GM19240 (cell line): ENCODE data around the gene PTH1R.

ENCODE experiments used
- DNase-seq: peaks from one replicate; pipeline ENCODE4 v3.0.0; 2011; ENCODE audit warnings: low spot score; ENCODE audit not compliant: insufficient read length

PTH1R gene

DNA sequence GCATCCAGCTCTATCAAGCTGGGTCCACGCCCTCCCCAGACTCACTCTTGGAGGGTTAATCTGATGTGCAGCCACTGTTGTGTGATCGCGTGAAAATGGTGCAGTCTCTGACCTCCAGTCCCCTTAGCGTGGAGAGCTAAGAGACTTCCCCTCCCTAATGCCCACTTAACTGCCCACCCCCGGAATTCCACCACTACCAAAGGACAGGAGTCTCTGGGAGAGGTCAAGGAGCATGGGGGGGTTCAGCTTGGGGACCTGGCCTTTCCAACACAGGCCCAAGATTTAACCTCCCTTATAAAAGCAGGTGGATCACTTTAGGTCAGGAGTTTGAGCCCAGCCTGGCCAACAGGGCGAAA lies 50.2 kb downstream of the PTH1R start:
- no peak for DNase-seq

DNA sequence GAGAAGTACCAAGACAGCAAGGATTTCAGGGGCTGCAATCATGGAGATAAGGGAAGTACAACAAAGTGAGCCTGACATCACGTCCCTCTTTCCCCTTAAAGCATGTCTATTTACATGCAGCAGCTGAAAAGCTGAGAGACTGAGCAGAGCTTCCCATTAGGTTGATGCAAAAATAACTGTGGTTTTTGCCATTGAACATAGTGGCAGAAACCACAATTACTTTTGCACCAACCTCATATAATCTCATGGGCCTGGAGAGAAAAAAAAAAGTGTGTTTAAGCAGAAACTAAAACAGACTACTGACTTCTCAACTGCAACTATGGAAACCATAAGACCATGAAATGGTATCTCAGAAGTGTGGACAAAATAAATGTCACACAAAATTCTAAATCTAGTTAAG lies 50.8 kb downstream of the PTH1R start:
- no peak for DNase-seq

DNA sequence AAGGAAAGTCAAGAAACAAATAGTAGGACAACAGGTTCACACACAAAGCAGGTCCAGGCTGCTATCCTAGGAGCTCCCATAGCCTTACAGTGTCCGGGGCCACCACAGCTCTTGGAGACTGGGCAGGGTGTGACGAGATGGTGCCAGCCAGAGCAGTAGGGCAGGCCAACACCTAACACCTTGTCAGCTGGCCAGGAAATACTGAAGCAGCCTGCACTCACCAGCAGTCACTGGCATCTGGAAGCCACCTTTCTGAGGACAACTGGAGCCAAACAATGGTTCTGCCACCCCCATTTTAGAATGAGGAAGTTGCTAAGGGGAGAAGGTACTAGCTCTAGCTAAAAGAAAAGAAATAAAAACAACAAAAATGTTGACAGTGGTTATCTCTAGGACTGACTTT lies 51.8 kb downstream of the PTH1R start:
- DNase-seq = no peak

DNA sequence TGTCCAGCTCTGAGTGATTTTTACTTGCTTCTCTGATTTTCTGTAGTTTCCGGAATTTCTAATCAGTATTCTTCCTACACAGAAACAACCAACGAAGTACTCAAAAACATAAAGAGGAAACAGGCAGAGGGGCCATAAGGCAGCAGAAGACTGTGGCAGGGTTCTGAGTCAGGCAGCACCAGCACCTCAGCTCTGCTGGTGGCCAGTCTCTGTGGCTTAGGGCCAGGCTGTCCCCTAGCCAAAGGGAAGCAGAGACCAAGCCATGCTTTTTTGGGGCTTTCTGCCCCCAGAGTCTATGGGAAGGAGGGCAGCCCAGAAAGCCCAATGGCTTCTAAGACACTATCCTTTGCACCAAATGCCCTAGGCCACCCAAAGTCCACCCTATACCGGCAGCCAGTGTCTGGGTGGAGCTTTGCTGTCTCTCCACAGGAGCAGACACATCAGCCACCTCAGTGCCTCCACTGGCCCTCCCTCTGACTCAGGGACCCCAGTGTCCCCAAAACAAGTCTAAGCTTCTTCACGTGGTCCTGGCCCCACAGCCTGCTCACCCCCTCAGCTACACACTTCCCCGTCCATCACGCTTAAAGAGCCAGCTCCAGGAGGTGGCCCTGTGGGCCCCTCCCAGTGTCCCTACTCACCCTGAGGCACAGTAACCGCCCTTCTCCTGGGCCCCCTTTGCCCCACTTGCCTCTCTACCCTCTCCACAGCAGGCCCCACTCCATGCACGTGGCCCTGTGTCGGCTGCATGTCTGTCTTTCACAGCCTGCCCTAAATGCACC lies 52.8 kb downstream of the PTH1R start:
- no peak for DNase-seq

DNA sequence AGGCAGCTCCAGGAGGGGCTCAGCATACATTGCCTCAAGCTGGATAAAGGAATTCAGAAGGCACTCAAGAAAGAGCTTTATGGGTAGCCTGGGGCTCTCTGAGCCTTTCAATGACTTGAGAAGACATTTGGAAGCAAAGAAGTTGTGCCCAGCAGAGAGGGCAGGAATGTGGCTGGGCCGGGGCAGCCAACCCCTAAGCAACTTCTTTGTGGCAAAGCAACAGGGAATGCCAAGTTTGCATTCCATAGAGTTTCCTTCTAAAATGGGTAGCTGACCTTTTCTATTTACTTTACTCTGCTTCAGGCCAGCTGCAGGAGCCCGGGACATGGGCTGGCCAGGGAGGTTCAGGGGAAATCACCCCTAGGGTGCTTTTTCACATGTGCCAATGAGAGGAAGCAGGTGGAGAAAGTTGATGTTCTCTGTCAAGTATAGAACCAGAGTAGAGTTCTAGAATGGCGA lies 53.5 kb downstream of the PTH1R start:
- DNase-seq = no peak

DNA sequence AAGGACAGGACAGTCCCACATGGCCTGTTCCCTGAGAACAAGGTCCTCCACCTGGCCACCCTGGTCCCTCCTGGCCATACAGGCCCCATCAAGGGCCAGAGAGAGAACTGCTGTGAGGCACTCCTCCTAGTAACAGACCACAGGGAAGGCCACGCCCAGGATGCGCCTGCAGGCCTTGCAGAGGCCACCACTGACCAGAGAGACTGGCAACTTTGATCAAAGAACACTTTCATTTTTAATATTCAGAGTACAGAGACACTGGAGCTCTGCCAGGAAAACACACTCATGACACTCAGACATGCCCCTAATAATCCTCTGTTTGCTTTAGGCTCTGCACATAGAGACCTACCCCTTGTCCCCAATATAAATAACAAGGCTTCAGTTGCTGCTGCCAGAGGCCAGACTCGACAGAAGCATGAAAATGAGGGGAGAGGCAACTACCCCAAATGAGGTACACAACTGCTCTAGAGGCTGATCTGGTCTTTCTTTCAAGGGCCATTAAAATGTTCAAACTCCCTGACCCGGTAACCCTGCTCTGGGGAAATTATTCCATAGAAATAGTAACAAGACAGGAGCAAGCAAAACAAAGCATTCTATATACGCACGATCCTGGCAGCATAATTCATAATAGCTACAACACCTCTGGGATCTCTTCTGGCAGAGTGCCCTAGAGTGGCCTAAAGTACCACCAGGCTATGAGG lies 54.3 kb downstream of the PTH1R start:
- DNase-seq = no peak

DNA sequence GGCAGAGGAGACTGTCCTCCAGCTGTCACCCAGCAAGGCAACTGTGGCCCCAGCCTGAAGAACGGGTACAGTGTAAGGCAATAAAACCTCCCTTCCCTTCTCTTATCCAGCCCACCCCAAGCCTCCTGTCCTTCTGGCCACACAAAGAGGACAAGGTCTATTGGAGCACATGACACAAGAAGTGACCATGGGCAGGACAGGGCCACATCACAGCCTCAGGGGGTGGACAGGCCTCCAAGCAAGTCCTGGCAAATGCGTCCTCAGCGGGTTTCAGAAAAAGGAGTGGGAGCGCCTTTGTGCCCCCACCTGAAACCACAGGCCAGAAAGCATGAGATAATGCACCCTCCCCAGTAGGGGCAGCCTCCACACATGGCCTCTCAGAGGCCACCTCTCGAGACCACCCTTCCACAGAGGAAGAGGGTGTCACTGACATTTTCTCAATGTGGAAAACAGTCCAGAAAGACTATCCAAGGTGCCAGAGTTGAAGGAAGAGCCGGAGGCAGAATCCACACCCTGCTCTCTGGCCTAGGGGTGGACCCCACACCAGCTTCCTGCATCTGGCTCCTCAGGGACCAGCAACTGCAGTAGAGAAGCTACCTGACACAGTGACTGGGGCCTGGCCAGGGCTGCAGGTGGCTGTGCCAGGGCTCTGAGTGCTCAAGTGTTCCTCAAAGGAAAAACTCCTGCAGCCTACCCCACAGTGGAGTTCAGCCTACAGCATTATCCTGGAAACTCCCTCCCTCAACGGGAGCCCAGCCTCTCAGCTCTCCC lies 55.1 kb downstream of the PTH1R start:
- DNase-seq = no peak

DNA sequence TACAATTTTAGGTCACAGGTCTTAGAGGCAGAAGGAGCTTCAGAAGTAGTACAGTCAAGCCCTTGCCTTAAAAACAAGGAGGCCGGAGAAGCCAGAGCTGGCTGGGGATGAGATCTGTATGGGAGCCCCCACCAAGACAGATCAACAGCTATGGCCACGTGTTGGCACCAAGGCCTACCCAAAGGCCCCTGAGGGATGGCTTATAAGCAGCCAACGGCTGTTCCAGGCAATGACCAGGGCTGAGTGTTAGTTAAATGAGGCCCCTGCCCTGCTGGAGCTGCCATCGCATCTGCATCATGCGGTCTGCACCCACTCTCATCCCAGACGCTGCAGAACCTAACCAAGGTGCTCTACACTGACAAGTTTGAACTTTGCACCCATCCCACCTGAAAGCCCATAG lies 55.7 kb downstream of the PTH1R start:
- no peak for DNase-seq

DNA sequence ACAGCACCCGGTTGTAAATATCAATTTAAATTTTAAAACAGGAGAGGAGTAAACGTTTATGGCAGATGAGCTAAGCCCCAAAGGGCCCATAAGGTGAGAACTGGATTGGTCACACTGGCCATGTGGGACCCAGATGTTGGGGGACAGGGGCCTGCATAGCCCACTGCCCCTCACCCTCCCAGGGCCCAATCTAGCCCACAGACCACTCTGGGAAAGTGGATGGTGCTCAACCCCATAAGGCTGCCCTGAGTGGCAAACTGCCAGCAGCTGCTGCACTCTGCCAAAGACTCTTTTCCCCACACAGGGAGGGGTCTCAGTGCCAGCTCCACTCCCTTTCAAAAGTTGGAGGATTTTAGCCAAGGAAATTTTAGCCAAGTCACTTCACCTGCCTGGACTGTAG lies 56.6 kb downstream of the PTH1R start:
- DNase-seq = no peak

DNA sequence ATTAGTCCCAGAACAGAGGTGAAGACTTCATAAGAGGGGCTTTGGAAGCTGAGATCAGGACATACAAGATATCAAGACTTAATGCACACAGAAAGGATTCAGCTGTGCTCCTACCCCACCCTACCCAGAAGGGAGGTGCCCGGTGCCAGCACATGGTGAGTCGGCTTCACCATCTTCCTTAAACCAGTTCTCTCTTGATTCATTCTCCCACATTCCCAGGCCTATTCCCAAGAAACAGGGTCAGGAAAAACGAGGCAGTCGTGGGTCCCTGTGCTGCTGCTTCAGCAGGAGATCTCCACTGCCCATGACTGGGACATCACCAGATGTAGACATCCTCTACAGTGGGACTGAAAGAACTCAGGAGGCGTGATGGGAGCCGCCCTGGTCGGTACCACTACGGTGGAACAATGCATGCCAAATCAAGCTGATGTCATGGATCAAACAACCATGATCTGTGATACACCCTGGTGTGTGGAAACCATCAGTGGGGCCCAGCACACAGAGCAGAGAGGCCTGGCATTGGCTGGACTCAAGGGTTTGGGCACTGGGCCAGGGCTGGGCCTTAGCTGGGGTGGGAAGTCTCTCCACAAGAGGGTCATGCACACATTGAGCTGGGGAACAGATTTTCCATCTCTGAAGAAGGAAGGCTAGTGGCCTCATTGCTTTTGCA lies 57.1 kb downstream of the PTH1R start:
- DNase-seq = no peak

DNA sequence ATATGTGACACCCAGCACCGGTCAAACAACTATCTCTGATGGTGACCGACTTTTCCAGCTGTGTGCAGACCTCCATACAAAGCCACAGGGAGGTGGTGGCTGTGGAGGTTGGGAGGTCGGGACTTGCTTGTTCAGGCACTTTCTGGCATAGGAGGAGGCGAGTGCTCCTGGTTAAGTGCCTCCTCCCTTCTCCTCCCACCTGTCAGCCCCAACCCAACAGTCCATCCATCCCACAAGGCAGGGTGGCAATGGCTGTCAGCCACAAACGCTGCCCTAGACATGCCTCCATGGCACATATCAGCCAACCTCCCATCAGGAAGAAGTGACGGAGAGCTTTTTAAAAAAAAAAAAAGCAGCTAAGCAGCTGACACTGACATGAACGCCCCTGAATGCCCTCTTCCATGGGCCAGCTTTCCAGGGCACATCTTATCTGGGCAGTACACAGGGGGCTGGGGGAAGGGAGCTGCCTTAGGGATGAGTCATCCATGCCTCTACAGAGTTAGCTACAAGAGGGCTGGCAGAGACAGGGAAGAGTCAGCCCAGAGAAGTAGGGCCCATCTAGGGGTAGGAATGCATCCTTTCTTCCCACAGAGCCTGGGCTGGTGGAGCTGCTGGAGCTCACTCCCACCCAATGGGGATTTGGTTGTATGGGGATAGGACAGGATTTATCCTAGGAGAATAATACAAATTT lies 57.8 kb downstream of the PTH1R start:
- DNase-seq = no peak

DNA sequence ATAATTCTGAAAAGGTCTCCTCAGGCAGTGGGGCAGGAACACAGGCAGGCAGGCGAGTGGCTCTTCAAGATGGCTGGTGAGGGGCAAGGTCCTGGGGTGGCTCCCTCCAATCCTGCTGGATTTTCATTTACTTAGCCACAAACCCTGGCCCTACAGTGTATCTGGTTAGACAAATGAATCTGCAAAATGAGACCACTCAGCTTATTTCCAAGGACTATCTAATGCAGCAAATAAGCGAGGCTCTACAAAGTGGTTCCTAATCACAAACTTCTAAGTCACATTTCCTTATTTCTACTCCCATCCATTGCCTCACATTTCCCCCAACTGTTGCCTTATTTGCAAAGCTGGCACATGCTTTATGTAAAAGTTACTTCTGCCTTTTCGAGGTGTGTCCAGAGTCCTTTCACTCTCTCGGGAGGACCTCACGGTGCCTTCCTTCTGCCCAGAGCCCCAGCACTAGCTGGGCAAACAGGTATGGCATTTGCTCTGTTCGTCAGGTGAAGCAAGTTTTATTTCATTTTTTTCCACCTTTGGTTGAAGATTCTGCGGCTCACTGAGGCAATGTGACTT lies 58.6 kb downstream of the PTH1R start:
- DNase-seq = no peak

DNA sequence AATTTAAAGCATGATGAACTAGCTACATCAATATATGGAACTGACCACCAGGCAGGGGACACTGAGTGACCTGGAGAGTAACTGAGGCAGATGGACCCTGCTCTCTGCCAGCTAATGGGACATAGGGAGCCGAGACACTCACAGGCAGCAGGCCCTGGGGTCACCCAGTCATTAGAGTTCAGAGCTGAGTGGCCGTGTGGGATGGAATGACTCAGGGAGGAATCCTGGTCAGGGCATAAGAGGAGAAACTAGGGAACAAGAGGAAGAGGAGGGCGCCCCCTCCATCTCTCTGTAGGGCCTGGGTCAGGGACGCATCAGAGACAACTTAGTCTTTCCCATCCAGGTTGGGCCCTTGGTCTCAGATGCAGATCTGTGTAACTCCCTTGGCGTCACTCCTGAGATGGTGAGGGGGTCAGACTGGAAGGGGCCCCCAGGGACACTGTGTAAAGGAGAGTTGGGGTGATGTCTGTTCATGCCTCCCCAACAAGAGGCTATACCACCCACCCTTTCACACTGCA lies 59.3 kb downstream of the PTH1R start:
- DNase-seq = no peak

DNA sequence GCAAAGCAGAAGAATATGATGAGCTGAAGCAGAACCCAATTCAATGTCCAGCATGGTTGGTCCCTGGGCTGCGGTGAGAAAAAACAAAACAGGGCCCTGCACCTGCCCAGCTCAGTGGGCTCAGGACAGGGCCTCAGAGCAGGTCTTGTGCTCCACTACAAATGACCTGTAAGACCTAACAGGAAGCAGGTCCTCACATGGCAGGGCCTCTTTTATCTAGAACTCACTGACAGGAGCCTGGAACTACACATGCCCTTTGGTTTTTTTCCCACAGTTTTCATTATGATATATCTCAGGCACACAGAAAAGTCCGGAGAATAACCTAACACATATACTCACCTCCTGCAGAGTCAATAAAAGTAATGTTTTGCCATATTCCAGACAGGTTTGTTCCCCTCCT lies 60.6 kb downstream of the PTH1R start:
- DNase-seq = no peak

DNA sequence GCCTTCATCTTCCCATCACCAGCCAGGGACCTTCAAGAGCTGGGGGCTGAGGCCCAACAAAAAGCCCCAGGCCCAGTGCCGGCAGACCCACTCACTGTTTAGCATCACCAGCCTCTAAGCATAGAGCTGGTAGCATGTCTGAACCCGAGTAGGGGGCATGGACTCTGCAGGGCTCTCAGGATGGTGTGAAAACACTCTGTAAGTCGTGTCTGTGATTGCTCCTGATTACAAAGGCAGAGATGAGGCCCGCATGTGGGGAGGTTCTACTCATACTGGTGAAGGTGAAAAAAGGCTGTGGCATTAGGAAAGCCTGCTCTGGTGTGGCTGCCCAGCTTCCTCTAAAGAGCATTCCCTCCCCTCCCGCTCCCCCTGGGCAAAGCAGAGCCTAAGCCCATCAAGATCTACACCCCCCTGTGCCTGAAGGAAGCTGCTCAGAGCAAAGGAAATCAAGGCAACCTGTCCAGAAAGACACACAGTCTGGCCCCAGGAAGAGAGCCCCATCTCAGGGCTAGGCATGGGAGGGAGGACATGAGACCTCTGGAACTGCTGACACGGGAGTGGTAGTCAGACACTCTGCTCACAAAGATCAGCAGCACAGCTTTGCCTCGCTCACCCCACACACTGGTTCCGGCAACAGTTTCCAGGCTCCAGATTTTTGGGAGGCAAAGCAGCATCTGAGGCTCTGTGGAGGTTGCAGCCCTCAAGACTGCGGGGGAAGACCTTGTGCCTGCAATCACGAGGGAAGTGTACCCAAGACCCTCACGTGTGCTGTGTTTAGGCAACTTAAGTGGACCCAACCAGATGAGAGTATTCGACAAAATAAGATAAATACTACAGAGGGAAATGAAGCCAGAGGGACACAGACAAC lies 62.3 kb downstream of the PTH1R start:
- DNase-seq = no peak

DNA sequence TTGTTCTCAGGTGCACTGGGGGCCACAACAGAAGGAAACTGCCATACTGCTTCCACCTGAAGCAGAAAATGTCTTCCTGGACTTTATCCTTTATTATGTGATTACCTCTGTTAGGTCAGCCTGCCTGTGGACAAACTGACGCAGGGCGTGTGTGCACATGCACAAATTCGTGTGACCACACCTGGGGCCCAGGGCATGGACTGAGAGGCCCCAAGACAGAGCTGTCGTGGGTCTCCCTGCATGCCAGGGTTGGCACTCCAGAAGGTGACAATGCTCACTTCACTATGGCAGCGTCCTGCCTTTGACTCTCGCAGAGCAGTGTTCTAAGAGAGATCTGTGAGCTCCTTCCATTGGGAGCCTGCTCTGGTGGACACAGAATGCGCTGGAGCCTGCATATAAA lies 64.6 kb downstream of the PTH1R start:
- no peak for DNase-seq

DNA sequence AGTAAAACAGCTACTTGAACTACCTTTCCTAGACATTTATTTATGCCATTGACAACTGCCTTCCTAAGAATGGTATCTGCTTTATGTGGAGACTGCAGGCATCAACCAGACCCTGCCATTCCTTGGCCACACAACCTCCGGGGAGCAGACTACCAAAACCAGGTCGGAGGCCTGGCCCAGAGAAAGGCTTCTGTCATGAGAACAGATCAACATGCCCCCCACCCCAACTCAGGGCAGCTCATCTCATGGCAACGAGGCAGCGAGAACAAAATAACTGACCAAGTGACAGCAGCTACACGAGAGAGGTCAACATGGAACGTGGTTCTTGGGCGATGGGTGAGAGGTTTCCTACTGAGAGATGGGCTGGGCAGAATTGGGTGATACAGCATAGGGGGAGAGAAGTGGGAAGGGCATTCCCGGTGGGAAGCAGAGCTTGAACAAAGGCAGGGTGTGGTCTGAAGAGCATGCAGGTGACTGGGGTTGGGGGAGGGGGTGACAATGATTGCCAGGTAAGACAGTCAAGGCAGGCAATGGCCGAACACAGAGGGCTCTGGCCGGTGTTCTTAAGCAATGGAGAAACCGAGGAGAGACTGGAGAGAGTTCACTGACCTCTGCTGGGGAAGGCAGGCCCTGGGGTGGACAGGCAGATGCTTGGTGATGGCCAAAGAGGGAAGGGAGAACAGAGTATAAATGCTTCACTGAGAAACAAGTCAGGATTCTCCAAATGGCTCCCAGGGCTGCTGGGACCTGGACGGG lies 65.1 kb downstream of the PTH1R start:
- DNase-seq = no peak

DNA sequence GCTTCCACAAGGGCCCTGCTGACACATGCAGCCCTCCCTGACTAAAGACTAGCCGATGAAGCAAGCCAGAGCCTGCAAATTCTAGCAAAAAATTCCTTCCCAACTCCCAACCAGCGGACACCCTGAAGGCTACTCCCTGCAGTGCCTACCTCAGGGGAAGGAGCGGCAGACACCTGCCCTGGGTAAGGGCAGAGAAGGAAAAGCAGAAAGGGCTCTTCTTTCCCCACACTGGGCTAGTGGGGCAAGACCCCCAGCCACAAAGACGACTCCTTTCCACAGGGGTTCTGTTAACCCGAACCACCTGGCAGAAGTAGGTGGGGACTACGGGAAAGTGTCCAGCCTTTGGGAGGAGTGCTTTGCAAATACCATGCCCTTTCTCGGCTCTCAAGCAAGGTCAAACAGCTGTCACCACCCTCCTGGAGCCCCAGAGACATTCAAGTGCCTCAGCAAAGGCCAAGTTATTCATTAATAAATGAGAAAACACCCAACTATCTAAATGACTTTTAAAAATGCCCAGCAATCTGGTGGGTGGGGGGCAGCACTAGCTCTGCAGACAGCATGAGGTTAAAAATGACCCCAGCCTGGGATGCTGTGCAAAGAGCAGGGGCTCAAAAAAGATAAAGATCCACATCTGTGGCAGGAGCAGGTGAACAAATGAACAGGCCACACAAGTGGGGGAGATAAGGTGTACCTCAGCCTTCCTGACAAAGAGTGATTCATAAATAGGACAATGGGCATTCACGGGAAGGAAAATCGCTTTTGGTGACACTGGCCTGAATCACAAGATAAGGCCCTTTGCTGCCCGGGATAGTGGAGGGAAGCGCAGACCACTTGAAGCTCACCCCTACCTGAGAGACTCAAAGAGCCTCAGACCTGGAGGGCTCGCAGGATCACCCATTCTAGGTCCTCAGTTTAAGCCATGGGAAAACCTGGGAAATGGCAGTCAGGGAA lies 66.0 kb downstream of the PTH1R start:
- no peak for DNase-seq
